ENCODE data around the gene RIC1.

DNA sequence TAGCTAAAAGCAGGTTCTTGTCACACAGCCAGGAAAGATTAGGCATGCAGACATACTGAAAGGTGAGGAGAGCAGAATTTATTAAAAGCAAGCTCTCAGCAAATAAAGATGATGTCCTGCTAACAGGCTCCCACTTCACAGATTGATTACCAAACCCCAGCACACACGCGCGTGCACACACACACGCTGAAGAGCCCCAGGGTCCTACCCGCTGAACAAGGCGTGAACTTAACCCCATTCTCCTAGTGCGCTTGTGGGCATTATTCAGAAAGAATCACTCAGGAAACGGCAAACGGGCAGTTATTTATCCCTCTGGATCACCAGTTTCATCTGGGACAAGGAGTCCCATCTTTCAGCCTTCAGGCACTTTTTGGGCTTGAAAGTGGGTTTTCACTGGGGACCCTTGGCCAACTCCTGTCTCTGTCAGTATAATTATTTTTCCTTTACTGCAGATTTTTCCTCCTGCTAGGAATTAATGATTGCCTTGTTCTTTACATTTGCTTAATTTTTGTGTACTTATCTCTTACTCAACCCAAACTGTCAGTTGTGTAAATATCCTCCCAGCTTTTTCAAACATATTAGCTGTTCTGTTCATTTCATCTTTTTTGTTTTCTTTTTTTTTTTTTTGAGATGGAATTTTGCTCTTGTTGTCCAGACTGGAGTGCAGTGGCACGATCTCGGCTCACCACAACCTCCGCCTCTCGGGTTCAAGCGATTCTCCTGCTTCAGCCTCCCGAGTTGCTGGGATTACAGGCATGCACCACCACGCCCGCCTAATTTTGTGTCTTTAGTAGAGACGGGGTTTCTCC, 92.6 kb downstream of the RIC1 start:
- no peak for TF ChIP-seq FOXP2 (optimal IDR thresholded peaks at IDR 0.05; ENCODE audit: control extremely low read depth, extremely low read length, insufficient read depth)
- TF ChIP-seq POLR2AphosphoS5 (IDR thresholded peaks at IDR 0.05; ENCODE audit: borderline replicate concordance, low read depth, low read length), result no peak
- no peak for TF ChIP-seq EZH2 (IDR thresholded peaks at IDR 0.05)
